Ishikawa (cell line): Measurements from ENCODE around the gene TSR1.

ENCODE experiments used
- CEBPB ChIP-seq: IDR thresholded peaks from 2 replicates; pipeline ENCODE4 v1.6.1; 2012
- CREB1 ChIP-seq: IDR thresholded peaks from 2 replicates; pipeline ENCODE4 v1.6.1; 2012; ENCODE audit warnings: low read depth
- EGR1 ChIP-seq: IDR thresholded peaks from 2 replicates; pipeline ENCODE4 v1.6.1; 2012
- EP300 ChIP-seq: IDR thresholded peaks from 2 replicates; pipeline ENCODE4 v1.6.1; 2012; ENCODE audit warnings: borderline replicate concordance
- FOXM1 ChIP-seq: IDR thresholded peaks from 2 replicates; pipeline ENCODE4 v1.6.1; 2012; ENCODE audit warnings: low read depth, borderline replicate concordance
- NFIC ChIP-seq: IDR thresholded peaks from 2 replicates; pipeline ENCODE4 v1.6.1; 2012
- RAD21 ChIP-seq: IDR thresholded peaks from 2 replicates; pipeline ENCODE4 v1.6.1; 2012; ENCODE audit warnings: low read depth
- TAF1 ChIP-seq: IDR thresholded peaks from 2 replicates; pipeline ENCODE4 v1.6.1; 2012; ENCODE audit warnings: low read depth, mild to moderate bottlenecking
- TCF12 ChIP-seq: IDR thresholded peaks from 2 replicates; pipeline ENCODE4 v1.6.1; 2012; ENCODE audit warnings: low read depth
- TEAD4 ChIP-seq: IDR thresholded peaks from 2 replicates; pipeline ENCODE4 v1.6.1; 2012
- YY1 ChIP-seq: IDR thresholded peaks from 2 replicates; pipeline ENCODE4 v1.6.1; 2012; ENCODE audit warnings: low read depth
- ZBTB7A ChIP-seq: IDR thresholded peaks from 2 replicates; pipeline ENCODE4 v1.6.1; 2012; ENCODE audit warnings: low read depth
- TF ChIP-seq, protein P1 (sequence below): IDR thresholded peaks from 2 replicates; pipeline ENCODE4 v1.6.1; 2012
- TF ChIP-seq, protein P2 (sequence below): IDR thresholded peaks from 2 replicates; pipeline ENCODE4 v1.6.1; 2012; ENCODE audit warnings: low read depth, mild to moderate bottlenecking
- TF ChIP-seq, protein P3 (sequence below): IDR thresholded peaks from 2 replicates; pipeline ENCODE4 v1.6.1; 2012

Gene TSR1

DNA sequence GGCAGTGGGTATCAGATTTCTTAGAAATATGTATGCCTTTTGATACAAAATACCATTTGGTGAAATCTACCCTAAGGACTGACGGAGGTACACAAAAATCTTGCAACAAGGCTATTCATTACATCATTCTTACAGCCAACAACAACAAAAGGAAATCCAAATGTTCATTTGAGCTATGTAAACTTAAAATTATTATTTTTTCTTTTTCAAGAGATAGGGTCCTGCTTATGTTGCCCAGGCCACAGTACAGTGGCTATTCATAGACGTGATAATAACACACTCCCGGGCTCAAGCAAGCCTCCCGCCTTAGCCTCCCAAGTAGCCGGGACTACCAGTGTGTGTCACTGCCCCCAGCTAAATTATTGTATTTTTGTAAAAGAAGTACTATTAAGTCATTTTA lies 23.5 kb downstream of the TSR1 start:
- TF ChIP-seq NFIC (no peak), CREB1 (no peak), CEBPB (no peak), RAD21 (no peak), EGR1 (no peak), YY1 (no peak), EP300 (no peak), FOXM1 (no peak), TEAD4 (no peak)
- TF ChIP-seq, protein P1, sequence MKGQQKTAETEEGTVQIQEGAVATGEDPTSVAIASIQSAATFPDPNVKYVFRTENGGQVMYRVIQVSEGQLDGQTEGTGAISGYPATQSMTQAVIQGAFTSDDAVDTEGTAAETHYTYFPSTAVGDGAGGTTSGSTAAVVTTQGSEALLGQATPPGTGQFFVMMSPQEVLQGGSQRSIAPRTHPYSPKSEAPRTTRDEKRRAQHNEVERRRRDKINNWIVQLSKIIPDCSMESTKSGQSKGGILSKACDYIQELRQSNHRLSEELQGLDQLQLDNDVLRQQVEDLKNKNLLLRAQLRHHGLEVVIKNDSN = no peak
- TF ChIP-seq, protein P2, sequence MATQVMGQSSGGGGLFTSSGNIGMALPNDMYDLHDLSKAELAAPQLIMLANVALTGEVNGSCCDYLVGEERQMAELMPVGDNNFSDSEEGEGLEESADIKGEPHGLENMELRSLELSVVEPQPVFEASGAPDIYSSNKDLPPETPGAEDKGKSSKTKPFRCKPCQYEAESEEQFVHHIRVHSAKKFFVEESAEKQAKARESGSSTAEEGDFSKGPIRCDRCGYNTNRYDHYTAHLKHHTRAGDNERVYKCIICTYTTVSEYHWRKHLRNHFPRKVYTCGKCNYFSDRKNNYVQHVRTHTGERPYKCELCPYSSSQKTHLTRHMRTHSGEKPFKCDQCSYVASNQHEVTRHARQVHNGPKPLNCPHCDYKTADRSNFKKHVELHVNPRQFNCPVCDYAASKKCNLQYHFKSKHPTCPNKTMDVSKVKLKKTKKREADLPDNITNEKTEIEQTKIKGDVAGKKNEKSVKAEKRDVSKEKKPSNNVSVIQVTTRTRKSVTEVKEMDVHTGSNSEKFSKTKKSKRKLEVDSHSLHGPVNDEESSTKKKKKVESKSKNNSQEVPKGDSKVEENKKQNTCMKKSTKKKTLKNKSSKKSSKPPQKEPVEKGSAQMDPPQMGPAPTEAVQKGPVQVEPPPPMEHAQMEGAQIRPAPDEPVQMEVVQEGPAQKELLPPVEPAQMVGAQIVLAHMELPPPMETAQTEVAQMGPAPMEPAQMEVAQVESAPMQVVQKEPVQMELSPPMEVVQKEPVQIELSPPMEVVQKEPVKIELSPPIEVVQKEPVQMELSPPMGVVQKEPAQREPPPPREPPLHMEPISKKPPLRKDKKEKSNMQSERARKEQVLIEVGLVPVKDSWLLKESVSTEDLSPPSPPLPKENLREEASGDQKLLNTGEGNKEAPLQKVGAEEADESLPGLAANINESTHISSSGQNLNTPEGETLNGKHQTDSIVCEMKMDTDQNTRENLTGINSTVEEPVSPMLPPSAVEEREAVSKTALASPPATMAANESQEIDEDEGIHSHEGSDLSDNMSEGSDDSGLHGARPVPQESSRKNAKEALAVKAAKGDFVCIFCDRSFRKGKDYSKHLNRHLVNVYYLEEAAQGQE = no peak
- TF ChIP-seq, protein P3, sequence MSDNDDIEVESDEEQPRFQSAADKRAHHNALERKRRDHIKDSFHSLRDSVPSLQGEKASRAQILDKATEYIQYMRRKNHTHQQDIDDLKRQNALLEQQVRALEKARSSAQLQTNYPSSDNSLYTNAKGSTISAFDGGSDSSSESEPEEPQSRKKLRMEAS = no peak

DNA sequence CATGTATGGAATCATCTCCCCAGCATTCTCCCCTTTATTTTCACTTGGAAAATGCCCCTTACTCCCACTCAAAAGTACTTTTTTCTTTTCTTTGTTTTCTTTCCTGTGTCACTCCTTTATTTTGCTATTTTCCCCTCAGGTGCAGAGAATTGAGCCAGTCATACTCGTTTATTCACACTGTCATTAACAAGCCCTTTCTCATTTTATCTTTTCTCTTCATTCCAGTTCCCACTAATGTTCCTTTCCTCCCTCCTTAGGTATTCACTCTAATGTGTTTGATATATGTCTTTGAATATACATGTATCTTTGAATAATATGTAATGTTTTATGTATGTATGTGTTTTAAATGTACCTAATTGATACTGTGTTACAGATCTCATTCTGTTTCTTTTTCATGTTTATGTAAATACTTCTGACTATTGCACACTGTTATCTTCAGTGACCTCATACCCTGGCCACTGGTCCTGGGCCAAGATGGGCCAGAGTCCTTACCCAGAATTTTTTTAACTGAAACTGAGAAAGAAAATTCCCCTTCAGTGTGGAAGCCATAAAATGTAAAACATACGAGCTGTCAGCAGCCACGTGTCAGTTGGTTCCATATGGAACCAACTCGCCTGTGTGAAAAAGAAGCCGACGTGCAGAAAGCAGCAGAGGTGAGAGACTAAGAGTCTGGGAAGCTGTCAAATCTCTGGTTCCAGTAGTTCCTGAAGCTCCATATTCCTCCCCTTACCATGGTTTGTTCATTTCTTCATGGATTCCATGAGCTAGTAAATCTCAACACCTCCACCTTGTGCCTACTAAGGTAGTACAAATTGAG lies 26.7 kb downstream of the TSR1 start:
- TF ChIP-seq EP300 = no peak
- TF ChIP-seq CEBPB = no peak

DNA sequence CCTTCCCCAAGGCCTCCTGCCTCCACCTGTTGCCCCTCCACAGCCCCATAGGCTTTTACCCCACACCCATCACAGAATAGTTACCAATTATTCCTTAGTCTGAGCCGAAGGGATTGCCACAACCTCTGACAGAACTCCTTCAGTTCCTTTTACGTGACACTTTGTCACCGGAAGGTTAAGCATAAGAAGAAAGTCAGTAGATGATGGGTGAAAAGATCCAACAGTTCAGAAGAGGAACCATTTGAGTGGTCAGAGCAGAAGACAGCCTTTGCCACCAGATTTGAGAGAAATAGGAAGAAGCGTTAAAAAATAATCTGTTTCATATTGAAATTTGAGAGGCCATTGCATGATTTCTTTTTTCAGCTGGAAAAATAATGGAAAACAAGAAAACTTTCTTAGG lies 31.3 kb downstream of the TSR1 start:
- TF ChIP-seq NFIC = no peak
- TF ChIP-seq, protein P2 = no peak
- TF ChIP-seq CREB1 = no peak
- no peak for TF ChIP-seq EP300
- TF ChIP-seq TEAD4 = no peak
- TF ChIP-seq ZBTB7A = no peak
- no peak for TF ChIP-seq EGR1
- TF ChIP-seq YY1 = no peak
- TF ChIP-seq TCF12 = no peak
- TF ChIP-seq, protein P1 = no peak
- TF ChIP-seq, protein P3 = no peak
- no peak for TF ChIP-seq CEBPB
- no peak for TF ChIP-seq RAD21

DNA sequence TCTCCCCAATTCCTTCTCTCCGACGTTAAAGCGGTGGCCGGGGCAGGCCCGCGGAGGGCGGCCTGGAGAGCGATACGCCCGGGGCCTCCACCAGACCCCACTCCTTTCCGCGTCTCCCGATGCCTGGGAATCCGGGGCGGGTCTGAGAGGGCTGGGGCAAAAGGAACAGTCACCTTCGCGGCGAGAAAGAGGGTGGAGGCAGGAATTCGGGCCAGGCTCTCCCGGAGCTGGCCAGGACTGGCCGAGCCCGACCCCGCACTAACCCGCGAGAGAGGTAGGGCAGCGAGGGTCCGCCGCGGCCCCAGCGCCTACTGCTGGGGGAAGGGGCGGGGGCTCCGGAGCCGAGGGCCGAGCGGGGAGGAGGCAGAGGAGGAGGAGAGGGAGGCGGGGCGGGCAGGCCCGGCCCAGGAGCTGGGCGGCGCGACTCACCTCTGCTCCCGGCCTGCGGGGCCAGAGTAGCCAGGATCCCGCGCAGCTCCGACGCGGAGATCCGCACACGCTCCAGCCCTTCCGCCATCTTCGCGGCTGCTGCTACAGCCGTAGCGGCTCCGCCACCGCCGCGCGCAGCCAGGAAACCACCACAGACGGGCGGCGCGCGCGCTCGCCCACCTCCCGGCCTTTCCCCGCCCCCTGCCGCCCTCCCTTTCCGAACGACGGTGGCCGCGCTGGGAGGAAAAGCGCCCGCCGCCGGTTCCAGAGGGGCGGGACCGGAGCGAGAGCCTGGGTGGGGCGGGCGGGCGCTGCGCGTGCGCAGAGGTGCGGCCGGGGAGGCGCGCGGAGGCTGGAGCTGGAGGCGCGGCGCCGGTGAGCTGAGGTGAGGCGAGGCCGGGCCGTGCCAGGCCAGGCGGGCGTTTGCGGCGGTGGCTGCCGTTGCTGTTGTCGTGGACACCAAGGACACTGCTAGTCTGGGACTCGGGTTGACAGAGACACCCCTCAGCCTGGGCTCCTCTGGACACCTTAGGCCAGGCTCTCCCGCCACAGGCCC lies 32.8 kb downstream of the TSR1 start, which contains the start of the genes SMG6 and SRR:
Gene SMG6 (minus strand): TSS at position 582 of the 985 bp plus-strand sequence. CDS start 65 bp downstream, at position 517.
Gene SRR (plus strand): TSS at position 747 of the 985 bp plus-strand sequence. CDS start 11,611 bp downstream, outside the sequence.
- TF ChIP-seq FOXM1 = no peak
- TF ChIP-seq YY1 = peak; percentile 84
- TF ChIP-seq RAD21 = no peak
- TF ChIP-seq EGR1 = no peak
- TF ChIP-seq, protein P1 = no peak
- peak; percentile 93 for TF ChIP-seq ZBTB7A
- 0 out of 2 replicates have a peak, but pooled peaks have one; percentile 7 for TF ChIP-seq TEAD4
- TF ChIP-seq NFIC = no peak
- no peak for TF ChIP-seq CEBPB
- no peak for TF ChIP-seq CREB1
- TF ChIP-seq EP300 = no peak
- TF ChIP-seq, protein P3 = peak; percentile 51; the same call in 1 of the 2 replicates
- TF ChIP-seq, protein P2 = no peak
- peak; percentile 50; the same call in 1 of the 2 replicates for TF ChIP-seq TAF1
- TF ChIP-seq TCF12 = no peak
